A673 (cell line): ENCODE measurements around the gene MYOF. TPM values are rescaled to one million over a fixed set of nuclear protein-coding genes. Genes with fewer than 3 reads are reported as not detected.
A peak's percentile ranks its signal among the peaks of the same experiment; 100 is the strongest.

Experiments used
- BruUV-seq: library from RNA; stranded (reverse); fragments of 400-500 nt; replicated peaks from 2 replicates; lab custom pipeline; 2021; lab: Mats Ljungman, UMichigan
- CTCF ChIA-PET: fragments of 300-600 bp; sonication (Branson Sonifier 250); formaldehyde crosslinking; loops from one replicate; lab custom pipeline; 2022; ENCODE audit warnings: antibody characterized with exemption; lab: Charles Lee
- POLR2A ChIA-PET: fragments of 300-600 bp; sonication (Branson Sonifier 250); formaldehyde crosslinking; loops from one replicate; lab custom pipeline; 2022; ENCODE audit warnings: antibody characterized with exemption; ENCODE audit not compliant: low non-redundant PET; lab: Charles Lee
- DNase-seq: peaks from one replicate; pipeline ENCODE4 v3.0.0-alpha.2; 2015; ENCODE audit warnings: low spot score
- H3K27ac ChIP-seq: fragments of 200-600 bp; sonication (generic); 2 replicates; pipeline ENCODE4 v1.5.1; 2016; ENCODE audit warnings: mixed run types, low read depth, mild to moderate bottlenecking, mixed read lengths, antibody characterized with exemption, low read length; ENCODE audit not compliant: poor library complexity, severe bottlenecking
- H3K27me3 ChIP-seq: fragments of 200-600 bp; sonication (generic); replicated peaks from 2 replicates; pipeline ENCODE4 v1.6.1; 2017; ENCODE audit warnings: mixed run types, low read depth, mild to moderate bottlenecking, mixed read lengths, antibody characterized with exemption, low read length; ENCODE audit not compliant: insufficient read depth, poor library complexity
- H3K36me3 ChIP-seq: fragments of 200-600 bp; sonication (generic); 2 replicates; pipeline ENCODE4 v1.6.1; 2016; ENCODE audit warnings: mixed run types, mild to moderate bottlenecking, mixed read lengths, antibody characterized with exemption, low read length; ENCODE audit not compliant: insufficient read depth, poor library complexity, severe bottlenecking
- H3K4me1 ChIP-seq: fragments of 200-600 bp; sonication (generic); 2 replicates; pipeline ENCODE4 v1.6.1; 2017; ENCODE audit warnings: mixed run types, mild to moderate bottlenecking, mixed read lengths, antibody characterized with exemption, low read length; ENCODE audit not compliant: insufficient read depth, poor library complexity, severe bottlenecking
- H3K4me3 ChIP-seq: fragments of 200-600 bp; sonication (generic); 2 replicates; pipeline ENCODE4 v1.5.1; 2016; ENCODE audit warnings: low read depth, mixed run types, mild to moderate bottlenecking, mixed read lengths, low read length; ENCODE audit not compliant: poor library complexity, severe bottlenecking
- H3K9me3 ChIP-seq: fragments of 200-600 bp; sonication (generic); 2 replicates; pipeline ENCODE4 v1.6.1; 2016; ENCODE audit warnings: mixed run types, low read depth, mild to moderate bottlenecking, mixed read lengths, antibody characterized with exemption, low read length; ENCODE audit not compliant: poor library complexity, severe bottlenecking
- CTCF ChIP-seq: fragments of 300-800, 200-600 bp; sonication (generic); conservative IDR thresholded peaks from 2 replicates; pipeline ENCODE4 v1.5.1; 2017; ENCODE audit warnings: low read depth, mild to moderate bottlenecking, antibody characterized with exemption, low read length, moderate library complexity, mixed read lengths
- EZH2 ChIP-seq: fragments of 200-600 bp; sonication (generic); IDR thresholded peaks from 2 replicates; pipeline ENCODE4 v1.6.1; 2017; ENCODE audit warnings: borderline replicate concordance, low read depth, mild to moderate bottlenecking, mixed read lengths, antibody characterized with exemption, low read length; ENCODE audit not compliant: poor library complexity, severe bottlenecking
- intact Hi-C: fragments of 100-400 bp; cut with micrococcal nuclease; formaldehyde crosslinking; loops from one replicate; pipeline ENCODE4 v1.10.0; 2022; ENCODE audit not compliant: unreplicated experiment
- total RNA-seq: library from RNA; stranded (reverse); gene quantifications from 2 replicates; pipeline ENCODE4 v1.2.3, GENCODE V29; 2021

The MYOF gene
- total RNA-seq, 1 experiment from 2014 or later: 24.2 TPM

- intact Hi-C loops: no loop called here
- CTCF ChIA-PET: interaction anchor here (1.1 kb wide), 1 partner anchor 25 kb away, joined by 3 read pairs; no protein-coding TSS in a partner anchor
- Histone ChIP-seq H3K4me3 (no peak overlapping the region), H3K27me3 (no peaks in the 10 kb centered on the region), H3K36me3 (no peaks in the 10 kb centered on the region), H3K27ac (peak overlapping the region; percentile 68), H3K9me3 (no peaks in the 10 kb centered on the region), H3K4me1 (peaks cover 21% of the 10 kb centered on the region)
- POLR2A ChIA-PET: no interaction called here
- TF ChIP-seq CTCF (no peak), EZH2 (no peak)
- BruUV-seq: no TSS peak
- peak; percentile 83 for DNase-seq
Observed at GRCh38 chr10:93465806-93466675, 16.1 kb downstream of the MYOF start.

- no peaks in the 10 kb centered on the region for H3K36me3 ChIP-seq
- intact Hi-C loops: no loop called here
- H3K27me3 ChIP-seq: no peaks in the 10 kb centered on the region
- H3K4me3 ChIP-seq: no peak overlapping the region
- no TSS peak for BruUV-seq
- H3K27ac ChIP-seq: peak overlapping the region; percentile 2
- no peak for TF ChIP-seq CTCF
- no peak for TF ChIP-seq EZH2
- DNase-seq: no peak
- no peaks in the 10 kb centered on the region for H3K9me3 ChIP-seq
- POLR2A ChIA-PET: interaction anchor here (0.5 kb wide), 1 partner anchor 527 kb away, joined by 7 read pairs; no protein-coding TSS in a partner anchor
- peaks cover 17% of the 10 kb centered on the region for H3K4me1 ChIP-seq
- CTCF ChIA-PET: interaction anchor here (1.1 kb wide), 1 partner anchor 24 kb away, joined by 3 read pairs; no protein-coding TSS in a partner anchor
Observed at GRCh38 chr10:93464776-93465388, 17.3 kb downstream of the MYOF start.

GRCh38 chr10:93463723-93464476 is 18.2 kb downstream of the MYOF start:
- Histone ChIP-seq H3K27me3 (no peaks in the 10 kb centered on the region), H3K36me3 (no peaks in the 10 kb centered on the region), H3K27ac (peak overlapping the region; percentile 2), H3K4me3 (no peak overlapping the region), H3K9me3 (no peaks in the 10 kb centered on the region), H3K4me1 (peaks cover 25% of the 10 kb centered on the region)
- intact Hi-C loops: no loop called here
- CTCF ChIA-PET: no interaction called here
- TF ChIP-seq EZH2 (no peak), CTCF (no peak)
- DNase-seq: no peak
- BruUV-seq: no TSS peak
- POLR2A ChIA-PET: no interaction called here
